ENCODE results near the gene ARHGAP31.

Gene ARHGAP31

GRCh38 chr3:119418641-119419040 lies 124.5 kb downstream of the ARHGAP31 start:
- Histone ChIP-seq H3K27me3 (ENCODE audit: insufficient read depth, poor library complexity, severe bottlenecking) (no peaks in the 10 kb centered on the region), H3K27ac (replicated peaks) (no peak overlapping the region), H3K4me3 (replicated peaks; ENCODE audit: insufficient read depth, low read length) (no peak overlapping the region)
- TF ChIP-seq GABPA (IDR thresholded peaks at IDR 0.05; ENCODE audit: low read depth) (no peak), SPI1 (IDR thresholded peaks at IDR 0.05; ENCODE audit: borderline replicate concordance, low read depth) (no peak), REST (IDR thresholded peaks at IDR 0.05; ENCODE audit: insufficient replicate concordance, low read depth) (no peak), POLR2AphosphoS5 (IDR thresholded peaks at IDR 0.05; ENCODE audit: low read depth) (no peak), CTCF (IDR thresholded peaks at IDR 0.05; ENCODE audit: insufficient read depth, low read length) (no peak)
- DNase-seq (ENCODE audit: low read depth in 1 of 2, low spot score in 1 of 2): no peak

- Histone ChIP-seq H3K27ac (replicated peaks) (no peak overlapping the region), H3K27me3 (ENCODE audit: insufficient read depth, poor library complexity, severe bottlenecking) (no peaks in the 10 kb centered on the region), H3K4me3 (replicated peaks; ENCODE audit: insufficient read depth, low read length) (no peak overlapping the region)
- DNase-seq (ENCODE audit: low read depth in 1 of 2, low spot score in 1 of 2): no peak
- no peak for TF ChIP-seq REST (IDR thresholded peaks at IDR 0.05; ENCODE audit: insufficient replicate concordance, low read depth)
- TF ChIP-seq CTCF (IDR thresholded peaks at IDR 0.05; ENCODE audit: insufficient read depth, low read length): no peak
- TF ChIP-seq GABPA (IDR thresholded peaks at IDR 0.05; ENCODE audit: low read depth): no peak
- TF ChIP-seq SPI1 (IDR thresholded peaks at IDR 0.05; ENCODE audit: borderline replicate concordance, low read depth): no peak
- no peak for TF ChIP-seq POLR2AphosphoS5 (IDR thresholded peaks at IDR 0.05; ENCODE audit: low read depth)
Measured at GRCh38 chr3:119420196-119420595, 126.0 kb downstream of the ARHGAP31 start.

GRCh38 chr3:119427669-119428068 lies 133.5 kb downstream of the ARHGAP31 start:
- Histone ChIP-seq H3K4me3 (replicated peaks; ENCODE audit: insufficient read depth, low read length) (no peak overlapping the region), H3K27ac (replicated peaks) (no peak overlapping the region), H3K27me3 (ENCODE audit: insufficient read depth, poor library complexity, severe bottlenecking) (no peaks in the 10 kb centered on the region)
- DNase-seq (ENCODE audit: low read depth in 1 of 2, low spot score in 1 of 2): no peak
- no peak for TF ChIP-seq GABPA (IDR thresholded peaks at IDR 0.05; ENCODE audit: low read depth)
- TF ChIP-seq POLR2AphosphoS5 (IDR thresholded peaks at IDR 0.05; ENCODE audit: low read depth): no peak
- TF ChIP-seq CTCF (IDR thresholded peaks at IDR 0.05; ENCODE audit: insufficient read depth, low read length): no peak
- TF ChIP-seq REST (IDR thresholded peaks at IDR 0.05; ENCODE audit: insufficient replicate concordance, low read depth): no peak
- TF ChIP-seq SPI1 (IDR thresholded peaks at IDR 0.05; ENCODE audit: borderline replicate concordance, low read depth): no peak
